ENCODE measurements around the gene SF3B2. TPM values are rescaled to one million over a fixed set of nuclear protein-coding genes. Genes with fewer than 3 reads are reported as not detected.

Gene SF3B2
- total and polyA plus RNA-seq, 2 donors (not counting 3 experiments of a cell fraction or from before 2014, with no cell fraction given), result 99.4 to 196 TPM

DNA sequence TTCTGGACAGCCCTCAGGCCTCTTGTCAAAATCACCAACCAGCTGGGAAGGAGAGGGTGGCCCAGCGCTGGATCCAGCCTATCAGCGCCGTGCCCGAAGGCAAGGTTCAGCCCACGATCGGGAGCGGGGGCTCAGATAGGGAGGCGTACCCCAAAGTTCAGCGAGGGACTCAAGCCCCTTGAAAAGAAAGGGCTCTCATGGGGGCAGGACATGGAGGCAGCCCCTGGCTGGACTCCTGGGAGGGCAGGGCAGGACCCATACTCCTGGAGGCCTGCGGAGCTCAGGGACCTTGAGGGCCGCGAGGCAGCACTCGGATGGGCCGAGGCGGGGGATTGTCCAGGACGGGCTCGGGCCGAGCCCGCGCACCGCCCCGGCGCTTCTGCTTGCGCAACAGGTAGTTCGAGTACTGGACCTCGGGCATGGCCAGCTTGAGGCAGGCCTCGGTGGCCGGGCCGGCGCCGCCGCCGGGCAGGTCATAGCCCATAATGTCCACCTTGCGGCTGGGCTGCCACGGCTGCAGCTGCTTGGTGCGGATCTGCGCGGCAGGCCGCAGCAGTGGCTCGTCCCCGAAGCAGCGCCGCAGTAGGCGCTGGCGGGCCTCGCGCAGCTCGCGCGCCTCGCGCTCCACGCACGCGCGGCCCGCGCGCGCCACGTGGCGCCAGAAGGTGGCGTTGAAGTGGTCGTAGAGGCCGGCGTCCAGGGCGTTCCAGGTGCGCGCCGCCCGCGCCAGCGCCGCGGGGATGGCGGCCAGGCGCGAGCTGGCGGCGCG lies 9.8 kb upstream of the SF3B2 start:
- no peak overlapping the region for H3K27ac ChIP-seq (ENCODE audit: insufficient read depth, low read depth, low read length)
- no peaks in the 10 kb centered on the region for H4K20me1 ChIP-seq (replicated peaks; ENCODE audit: control insufficient read depth, extremely low read depth, insufficient read depth, low read length)
- H3K27me3 ChIP-seq (ENCODE audit: control insufficient read depth in 2 of 2, insufficient read depth in 2 of 2, low read length in 2 of 2), result peaks cover 1 to 2% of the 10 kb centered on the region in 2 experiments
- H3K9me3 ChIP-seq (replicated peaks; ENCODE audit: control insufficient read depth, insufficient read depth, low read length), result no peaks in the 10 kb centered on the region
- FAIRE-seq (no peak), DNase-seq (ENCODE audit: low read depth, low spot score) (no peak)
- no peak overlapping the region for H3K4me3 ChIP-seq (replicated peaks in 1 of 3; ENCODE audit: insufficient read depth in 1 of 3, low read depth in 1 of 3, low read length in 3 of 3)
- H2AFZ ChIP-seq (ENCODE audit: low read depth, low read length), result no peak overlapping the region
- H3K9ac ChIP-seq (replicated peaks; ENCODE audit: extremely low read depth, insufficient read depth, low read length), result no peak overlapping the region
- no TSS peak for BruUV-seq (replicated peaks)
- ChIA-PET POLR2A (no interaction called here), CTCF (no interaction called here)
- dilution Hi-C loops (cut with MboI; ENCODE audit: extremely low pct_ligation_motif_present, low sequenced_read_pairs) (no loop called here), intact Hi-C loops (cut with micrococcal nuclease) (no loop called here)
- no peaks in the 10 kb centered on the region for H3K36me3 ChIP-seq (ENCODE audit: control insufficient read depth in 2 of 2, extremely low read depth in 1 of 2, insufficient read depth in 2 of 2, low read length in 2 of 2)
- TF ChIP-seq EZH2 (IDR thresholded peaks at IDR 0.05; ENCODE audit: borderline replicate concordance, low read depth, low read length, severe bottlenecking) (no peak), POLR2AphosphoS5 (IDR thresholded peaks at IDR 0.05; ENCODE audit: insufficient read depth, low read depth, low read length) (no peak), JUN (IDR thresholded peaks at IDR 0.05; ENCODE audit: borderline replicate concordance, insufficient read depth, insufficient read length, low read depth) (no peak), MYC (IDR thresholded peaks at IDR 0.05; ENCODE audit: low read depth, low read length) (no peak), POLR2A (IDR thresholded peaks at IDR 0.05; ENCODE audit: low read depth, low read length) (no peak), GATA2 (IDR thresholded peaks at IDR 0.05; ENCODE audit: insufficient read depth, insufficient read length, low read depth, low read length) (no peak), FOS (IDR thresholded peaks at IDR 0.05; ENCODE audit: borderline replicate concordance, insufficient read depth, low read length) (no peak)
- TF ChIP-seq, protein P1, sequence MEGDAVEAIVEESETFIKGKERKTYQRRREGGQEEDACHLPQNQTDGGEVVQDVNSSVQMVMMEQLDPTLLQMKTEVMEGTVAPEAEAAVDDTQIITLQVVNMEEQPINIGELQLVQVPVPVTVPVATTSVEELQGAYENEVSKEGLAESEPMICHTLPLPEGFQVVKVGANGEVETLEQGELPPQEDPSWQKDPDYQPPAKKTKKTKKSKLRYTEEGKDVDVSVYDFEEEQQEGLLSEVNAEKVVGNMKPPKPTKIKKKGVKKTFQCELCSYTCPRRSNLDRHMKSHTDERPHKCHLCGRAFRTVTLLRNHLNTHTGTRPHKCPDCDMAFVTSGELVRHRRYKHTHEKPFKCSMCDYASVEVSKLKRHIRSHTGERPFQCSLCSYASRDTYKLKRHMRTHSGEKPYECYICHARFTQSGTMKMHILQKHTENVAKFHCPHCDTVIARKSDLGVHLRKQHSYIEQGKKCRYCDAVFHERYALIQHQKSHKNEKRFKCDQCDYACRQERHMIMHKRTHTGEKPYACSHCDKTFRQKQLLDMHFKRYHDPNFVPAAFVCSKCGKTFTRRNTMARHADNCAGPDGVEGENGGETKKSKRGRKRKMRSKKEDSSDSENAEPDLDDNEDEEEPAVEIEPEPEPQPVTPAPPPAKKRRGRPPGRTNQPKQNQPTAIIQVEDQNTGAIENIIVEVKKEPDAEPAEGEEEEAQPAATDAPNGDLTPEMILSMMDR (IDR thresholded peaks at IDR 0.05; ENCODE audit: extremely low read depth in 1 of 2, insufficient read depth in 1 of 2, low read depth in 1 of 2, low read length in 2 of 2), result no peak
- TF ChIP-seq, protein P2, sequence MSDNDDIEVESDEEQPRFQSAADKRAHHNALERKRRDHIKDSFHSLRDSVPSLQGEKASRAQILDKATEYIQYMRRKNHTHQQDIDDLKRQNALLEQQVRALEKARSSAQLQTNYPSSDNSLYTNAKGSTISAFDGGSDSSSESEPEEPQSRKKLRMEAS (IDR thresholded peaks at IDR 0.05; ENCODE audit: insufficient read depth, insufficient read length), result no peak
- H3K79me2 ChIP-seq (ENCODE audit: control insufficient read depth, insufficient read depth, low read length), result no peaks in the 10 kb centered on the region
- H3K4me2 ChIP-seq (ENCODE audit: insufficient read depth, low read length), result no peak overlapping the region
- H3K9me1 ChIP-seq (replicated peaks; ENCODE audit: control insufficient read depth, extremely low read depth, insufficient read depth, low read length), result no peaks in the 10 kb centered on the region
- no peaks in the 10 kb centered on the region for H3K4me1 ChIP-seq (ENCODE audit: control insufficient read depth, extremely low read depth, insufficient read depth, low read length)

Data from endothelial cell of umbilical vein (primary cell).